KG1 (cell line): ENCODE results near the gene ATOSA.

Experiments used
- DNase-seq: peaks from one replicate; lab custom pipeline; 2025; lab: John Stamatoyannopoulos, UW

Gene ATOSA

DNA sequence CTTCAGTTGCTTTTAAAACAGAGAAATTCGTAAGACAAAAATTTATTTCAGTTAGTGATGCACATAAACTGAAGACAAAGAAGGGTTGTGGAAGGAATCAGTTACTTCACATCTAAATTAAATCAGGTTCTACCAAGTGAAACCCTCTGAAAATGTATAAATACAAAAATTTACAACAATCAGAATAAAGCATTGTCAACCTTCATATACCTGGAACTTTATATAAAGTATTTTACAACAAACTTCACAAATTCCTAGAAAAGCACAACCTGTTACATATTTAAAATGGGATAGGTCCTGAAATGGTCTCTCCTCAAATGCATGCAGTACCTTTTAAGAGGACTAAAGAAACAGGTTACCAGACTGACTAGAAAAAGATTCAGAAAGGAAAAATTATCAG is 26.9 kb downstream of the ATOSA start:
- DNase-seq: no peak

DNA sequence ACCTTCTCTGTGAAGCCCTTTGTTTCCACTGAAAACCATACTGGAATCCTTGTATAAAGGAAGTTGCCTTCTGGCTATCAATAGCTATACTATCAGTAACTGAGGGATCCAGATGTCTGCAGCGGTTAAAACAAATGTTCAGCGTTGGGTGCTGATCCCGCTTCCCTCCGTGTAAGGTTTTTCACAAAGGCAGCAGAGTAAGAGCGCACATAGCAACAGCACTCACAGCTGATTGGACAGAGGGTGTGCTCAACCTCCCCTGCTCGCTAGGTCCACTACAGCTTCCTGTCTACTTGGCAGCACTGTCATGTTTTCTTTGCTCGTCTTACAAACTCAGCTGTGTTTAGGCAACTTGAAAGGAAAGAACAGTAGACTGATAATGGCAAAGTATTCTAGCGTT is 27.3 kb downstream of the ATOSA start:
- no peak for DNase-seq

DNA sequence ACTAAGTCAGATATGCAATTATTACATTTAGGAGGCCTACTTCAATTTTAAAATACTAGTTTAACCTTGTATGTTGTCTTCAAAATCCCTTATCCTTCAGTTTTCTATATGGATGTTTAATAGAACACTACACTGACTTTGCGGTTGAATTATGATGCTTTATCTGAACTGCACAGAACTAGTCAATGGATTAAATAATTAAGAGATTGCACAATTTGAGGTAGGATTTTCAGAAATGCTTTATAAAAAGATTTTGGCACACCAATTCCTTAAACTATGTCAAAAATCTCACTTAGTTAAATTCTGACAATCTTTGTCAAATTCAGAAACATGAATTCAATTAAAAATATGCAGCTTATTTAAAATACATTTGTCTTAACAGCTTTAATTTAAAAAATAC is 28.1 kb downstream of the ATOSA start:
- no peak for DNase-seq

DNA sequence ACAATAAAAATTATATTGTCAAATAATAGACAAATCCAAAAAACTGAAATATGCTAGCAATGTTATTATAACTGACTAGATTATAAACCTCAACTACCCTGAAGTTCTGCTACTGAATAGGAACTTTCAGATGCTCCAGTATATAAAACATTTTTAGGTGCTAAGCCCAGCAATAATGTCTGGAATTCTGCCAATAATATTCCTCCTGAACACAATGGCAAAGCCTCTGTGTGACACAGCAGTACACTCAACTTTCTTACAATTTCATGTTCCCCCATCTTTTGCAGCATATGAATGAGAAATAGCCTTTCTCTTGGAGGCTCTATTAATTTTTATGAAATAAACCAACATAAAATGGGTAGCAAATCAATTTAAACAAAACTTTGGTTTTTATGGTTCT is 29.5 kb downstream of the ATOSA start:
- no peak for DNase-seq

DNA sequence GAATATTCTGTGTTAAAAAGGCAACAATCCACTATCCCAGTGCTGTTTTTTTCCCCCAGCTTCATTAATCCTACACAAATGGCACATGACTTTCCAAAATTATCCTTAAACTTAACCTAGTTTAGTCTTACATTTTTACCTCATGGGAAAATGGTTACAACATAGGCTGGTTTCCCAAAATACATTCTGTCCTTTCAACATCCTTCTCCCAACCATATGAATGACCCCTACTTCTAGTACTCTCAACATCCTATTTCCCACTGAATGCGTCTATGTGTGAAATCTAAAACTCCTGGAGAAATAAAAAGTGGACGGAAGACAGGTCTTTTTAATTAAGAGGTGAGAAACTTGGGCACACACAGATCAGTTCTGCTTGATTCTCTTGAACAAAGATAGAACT is 33.3 kb downstream of the ATOSA start:
- DNase-seq: no peak

DNA sequence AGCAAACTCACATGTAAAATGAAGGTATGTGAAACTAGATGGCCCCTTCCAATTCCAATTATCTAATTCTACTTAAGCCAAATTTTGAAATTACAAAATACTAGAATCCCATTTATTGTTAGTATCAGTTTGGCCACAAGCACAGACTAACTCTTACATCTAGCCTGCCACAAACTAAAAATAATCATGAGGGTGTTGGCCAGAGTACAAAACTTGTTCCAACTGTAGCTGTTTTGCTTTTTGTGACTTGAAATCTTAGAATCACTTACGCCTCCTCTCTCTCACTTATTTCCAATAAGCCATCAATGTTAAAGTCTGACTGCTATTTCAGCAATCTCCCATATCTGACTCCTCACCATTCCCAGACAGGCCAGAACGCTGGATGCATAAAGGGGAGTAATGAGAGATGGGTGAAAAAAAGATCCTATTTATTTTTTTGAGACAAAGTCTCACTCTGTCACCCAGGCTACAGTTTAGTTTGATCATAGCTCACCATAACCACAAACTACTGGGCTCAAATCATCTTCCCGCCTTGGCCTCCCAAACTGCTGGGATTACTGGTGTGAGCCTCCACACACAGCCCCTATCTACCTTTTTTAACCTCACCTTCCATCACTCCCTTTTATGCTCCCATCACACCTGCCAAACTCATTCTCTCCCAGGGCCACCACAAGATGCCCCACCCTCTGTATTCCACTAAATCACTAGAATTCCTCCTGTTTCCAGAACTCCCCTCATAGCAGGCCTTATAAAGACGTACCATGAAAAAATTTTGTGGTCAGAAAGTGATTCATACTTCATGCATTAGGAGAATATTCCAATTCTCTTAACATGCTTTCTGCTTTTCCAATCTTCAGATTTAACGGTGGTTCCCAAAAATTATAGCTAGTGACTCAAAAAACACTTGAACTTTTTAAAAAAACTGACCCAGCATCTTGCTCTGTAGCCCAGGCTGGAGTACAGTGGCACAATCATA is 36.5 kb downstream of the ATOSA start:
- DNase-seq: no peak

DNA sequence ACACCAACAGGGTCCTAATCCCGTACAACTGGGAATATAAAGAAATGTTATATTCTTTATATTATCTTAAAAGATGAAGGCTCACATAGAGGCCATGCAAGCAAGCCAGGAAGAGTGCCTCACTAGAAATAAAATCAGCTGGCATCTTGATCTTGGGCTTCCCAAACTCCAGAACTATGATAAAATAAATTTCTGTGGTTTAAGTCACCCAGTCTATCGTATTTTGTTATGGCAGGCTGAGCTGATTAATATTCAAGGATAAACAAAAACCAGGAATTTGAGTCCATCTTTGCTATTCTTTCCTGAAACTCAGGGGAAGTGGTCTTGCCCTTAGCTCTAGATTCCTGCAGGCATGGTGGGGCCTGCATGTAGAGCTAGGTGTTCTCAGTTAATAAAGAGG is 42.7 kb downstream of the ATOSA start:
- DNase-seq: no peak

DNA sequence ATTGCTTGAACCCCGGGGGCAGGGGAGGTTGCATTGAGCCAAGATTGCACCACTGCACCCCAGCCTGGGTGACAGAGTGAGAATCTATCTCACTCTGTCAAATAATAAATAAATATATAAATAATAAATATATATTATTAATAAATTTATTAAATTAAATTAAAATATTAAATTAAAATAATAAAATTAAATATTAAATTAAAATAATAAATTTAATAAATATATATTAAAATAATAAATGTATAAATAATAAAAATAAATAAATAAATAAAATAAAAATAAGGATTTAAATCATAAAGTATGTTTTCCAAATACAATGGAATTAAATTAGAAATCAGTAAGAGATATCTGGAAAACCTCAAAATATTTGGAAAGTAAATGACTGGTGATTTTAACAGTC is 43.3 kb downstream of the ATOSA start:
- DNase-seq: no peak
